Measurements from ENCODE around the gene SLC2A10.

Gene SLC2A10

DNA sequence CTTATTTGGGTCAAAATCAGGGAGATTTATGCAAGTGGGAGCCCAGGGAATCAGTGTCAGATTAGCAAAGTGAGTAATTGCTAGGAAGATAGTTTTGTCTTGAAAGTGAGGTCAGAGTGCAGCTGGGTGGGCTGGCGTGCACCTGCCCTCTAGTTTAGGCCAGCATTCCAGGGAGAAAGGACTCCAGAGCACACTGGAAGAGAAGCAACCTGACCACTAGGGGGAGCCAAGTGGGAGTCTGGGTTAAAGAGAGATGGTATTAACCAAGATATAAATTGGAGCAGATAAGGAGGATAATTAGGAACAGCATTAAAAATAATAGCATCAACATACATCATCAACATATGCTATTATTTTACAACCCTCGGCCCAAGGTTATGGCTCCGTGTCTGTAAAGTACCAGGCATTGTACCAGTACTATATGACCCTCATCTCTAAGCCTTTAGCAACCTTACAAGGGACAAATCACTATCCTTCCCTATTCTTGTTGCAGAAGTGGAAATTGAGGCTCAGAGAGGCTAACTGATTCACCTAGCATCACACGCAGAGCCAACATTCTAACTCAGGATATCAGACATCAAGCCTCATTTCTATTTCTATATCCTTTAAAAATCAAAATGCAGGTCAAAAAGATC is 57.8 kb downstream of the SLC2A10 start:
- DNase-seq (ENCODE audit: low read depth, low spot score): no peak

DNA sequence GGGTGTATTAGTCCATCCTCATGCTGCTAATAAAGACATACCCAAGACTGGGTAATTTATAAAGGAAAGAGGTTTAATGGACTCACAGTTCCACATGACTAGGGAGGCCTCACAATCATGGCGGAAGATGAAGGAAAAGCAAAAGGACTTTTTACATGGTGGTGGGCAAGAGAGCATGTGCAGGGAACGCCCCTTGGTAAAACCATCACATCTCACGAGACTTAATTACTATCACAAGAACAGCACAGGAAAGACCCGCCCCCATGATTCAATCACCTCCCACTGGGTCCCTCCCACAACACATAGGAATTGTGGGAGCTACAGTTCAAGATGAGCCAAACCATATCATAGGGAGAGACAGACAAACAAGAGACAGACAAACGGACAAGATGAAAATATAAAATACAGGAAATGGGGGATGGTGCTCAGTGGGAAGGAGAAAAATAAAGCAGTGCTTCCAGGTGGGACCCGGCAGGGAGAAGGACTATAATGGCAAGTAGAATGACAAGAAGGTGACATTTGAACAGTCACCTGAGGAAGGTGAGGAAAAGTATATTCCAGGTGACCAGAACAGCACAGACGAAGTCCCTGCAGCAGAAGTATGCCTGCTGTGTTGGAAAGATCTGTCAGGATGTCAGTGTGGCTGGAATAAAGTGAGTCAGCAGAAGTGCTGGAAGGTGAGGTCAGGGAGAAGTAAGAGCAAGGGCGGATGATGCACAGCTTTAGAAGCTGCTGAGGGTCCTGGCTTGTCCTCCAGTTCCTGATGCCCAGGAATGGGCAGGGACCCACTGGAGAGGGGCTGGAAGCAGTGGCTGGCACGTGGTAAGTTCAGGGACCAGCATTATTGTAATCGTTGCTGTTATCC is 61.1 kb downstream of the SLC2A10 start:
- DNase-seq (ENCODE audit: low read depth, low spot score): no peak

DNA sequence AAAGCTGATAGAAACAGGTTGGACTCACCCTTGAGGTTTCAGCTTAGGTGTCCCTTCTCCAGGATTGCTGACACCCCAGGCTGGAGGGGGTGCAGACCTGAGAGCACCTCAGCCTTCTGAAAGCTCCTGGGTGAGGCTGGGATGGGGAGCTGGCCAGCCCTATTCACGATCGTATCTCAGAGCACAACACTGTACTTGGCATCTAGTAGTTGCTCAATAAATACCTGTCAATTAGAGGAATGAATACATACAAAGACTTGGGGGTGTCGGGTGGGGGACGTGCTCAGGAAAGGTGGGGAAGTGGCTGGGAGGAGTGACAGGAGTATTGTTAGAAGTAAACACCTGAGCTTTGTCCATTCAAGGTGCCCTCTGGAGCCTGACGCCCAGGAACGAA is 61.7 kb downstream of the SLC2A10 start:
- no peak for DNase-seq (ENCODE audit: low read depth, low spot score)

DNA sequence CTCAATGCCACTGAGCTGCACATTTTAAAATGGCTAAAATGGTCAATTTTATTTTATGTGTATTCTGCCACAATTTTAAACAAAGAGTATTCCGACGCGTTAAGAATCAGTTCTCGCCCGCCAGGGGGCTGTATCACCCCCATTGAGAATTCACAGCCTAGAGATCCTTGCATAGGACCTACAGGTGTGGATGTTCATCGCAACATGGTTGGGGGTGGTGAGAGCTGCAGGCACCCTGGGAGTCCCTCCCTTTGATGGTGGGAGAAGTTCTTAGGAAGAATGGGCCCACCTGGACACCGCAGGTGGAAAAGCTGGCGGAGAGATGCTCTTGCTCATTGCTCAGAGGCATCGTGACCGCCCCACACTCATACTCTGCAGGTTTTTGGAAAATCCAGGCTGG is 63.5 kb downstream of the SLC2A10 start:
- no peak for DNase-seq (ENCODE audit: low read depth, low spot score)

DNA sequence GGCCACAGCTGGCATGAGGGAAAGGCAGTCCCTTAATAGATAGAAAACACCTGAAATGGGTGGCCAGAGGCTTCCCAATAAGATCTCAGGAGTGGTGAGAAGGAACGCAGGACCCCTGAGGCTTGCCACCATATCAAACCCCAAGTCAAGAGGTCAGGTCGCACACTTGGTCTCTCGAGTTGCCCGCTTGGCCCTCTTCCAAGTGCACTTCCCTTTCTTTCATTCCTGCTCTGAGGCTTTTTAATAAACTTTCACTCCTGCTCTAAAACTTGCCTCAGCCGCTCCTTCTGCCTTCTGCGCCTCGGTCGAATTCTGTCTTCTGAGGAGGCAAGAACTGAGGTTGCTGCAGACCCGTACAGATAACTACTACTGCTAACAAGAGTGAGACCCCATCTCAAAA is 64.2 kb downstream of the SLC2A10 start:
- no peak for DNase-seq (ENCODE audit: low read depth, low spot score)

DNA sequence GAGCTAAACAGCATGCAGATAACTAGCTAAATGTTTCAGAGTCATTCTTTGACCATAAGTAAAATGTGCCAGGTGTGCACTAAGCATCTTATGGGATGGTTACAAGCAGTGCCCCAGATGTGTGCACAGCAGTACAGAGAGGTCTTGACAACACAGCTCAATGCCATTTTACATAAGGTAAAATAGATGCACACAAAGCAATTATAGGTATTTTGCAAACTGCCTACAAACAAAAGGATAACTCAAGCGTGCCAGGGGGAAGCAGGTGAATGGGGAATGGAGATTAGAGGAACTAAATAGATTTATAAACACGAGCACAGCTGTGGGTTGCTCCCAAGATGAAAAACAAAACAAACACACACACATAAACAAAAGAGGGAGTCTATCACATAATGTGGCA is 64.8 kb downstream of the SLC2A10 start:
- no peak for DNase-seq (ENCODE audit: low read depth, low spot score)

DNA sequence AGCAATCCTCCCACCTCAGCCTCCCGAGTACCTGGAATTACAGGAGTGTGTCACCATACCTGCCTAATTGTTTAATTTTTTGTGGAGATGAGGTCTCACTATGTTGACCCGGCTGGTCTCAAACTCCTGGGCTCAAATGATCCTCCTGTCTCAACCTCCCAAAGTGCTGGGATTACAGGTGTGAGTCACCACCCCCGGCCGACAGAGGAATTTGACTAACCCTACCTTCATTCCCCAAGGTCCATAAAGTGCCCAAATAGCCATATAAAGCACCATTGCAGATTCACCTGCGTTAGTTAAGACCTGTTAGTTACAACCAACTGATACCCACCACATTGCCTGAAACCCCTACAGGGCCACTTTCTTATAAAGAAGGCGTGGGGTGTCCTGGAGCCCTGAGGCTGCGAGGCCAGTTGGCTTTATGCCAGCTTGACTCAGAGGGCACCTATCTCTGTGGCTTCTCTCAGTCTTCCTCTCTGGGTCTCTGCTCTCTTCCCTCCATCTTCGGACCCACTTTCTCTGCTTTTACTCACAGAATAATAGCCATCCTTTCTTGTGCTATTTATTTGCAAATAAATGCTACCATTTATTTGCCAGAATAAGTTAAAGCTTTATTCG is 65.6 kb downstream of the SLC2A10 start:
- no peak for DNase-seq (ENCODE audit: low read depth, low spot score)

DNA sequence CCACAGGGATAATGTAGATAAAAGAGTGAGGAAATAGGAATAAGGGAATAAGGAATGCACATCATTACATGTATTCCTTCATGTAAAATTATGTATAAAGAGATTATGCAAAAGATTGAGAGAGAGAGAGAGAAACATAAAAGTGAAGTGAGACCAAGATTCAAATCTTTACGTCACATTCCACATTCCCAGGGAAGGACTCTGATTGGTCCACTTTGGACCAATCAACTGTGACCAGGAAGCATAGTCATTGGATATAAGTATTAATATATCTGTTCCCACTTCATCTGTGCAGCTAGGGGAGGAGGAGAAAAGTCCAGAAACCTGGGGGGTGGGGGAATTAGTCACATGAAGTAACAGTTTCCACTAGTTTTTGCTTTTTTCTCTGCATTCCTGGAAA is 66.4 kb downstream of the SLC2A10 start:
- no peak for DNase-seq (ENCODE audit: low read depth, low spot score)

DNA sequence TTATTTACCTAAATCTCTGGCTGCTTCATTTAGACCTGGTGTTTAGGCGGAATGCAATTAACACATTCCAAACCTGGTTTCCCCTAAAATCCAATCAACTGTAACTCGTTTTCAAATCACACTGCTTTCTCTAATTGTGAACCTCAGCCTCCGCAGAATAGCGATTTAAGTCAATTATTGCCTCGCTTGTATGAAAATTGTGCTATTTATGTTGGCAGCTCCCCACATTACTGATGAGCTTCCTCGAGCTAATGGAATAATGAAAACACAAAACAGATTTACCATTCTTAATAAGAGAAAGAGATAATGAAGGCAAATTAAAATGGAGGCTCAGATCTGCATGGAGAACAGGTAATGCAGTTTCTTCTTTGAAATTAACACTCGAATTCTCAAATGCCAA is 67.9 kb downstream of the SLC2A10 start:
- DNase-seq (ENCODE audit: low read depth, low spot score): no peak

DNA sequence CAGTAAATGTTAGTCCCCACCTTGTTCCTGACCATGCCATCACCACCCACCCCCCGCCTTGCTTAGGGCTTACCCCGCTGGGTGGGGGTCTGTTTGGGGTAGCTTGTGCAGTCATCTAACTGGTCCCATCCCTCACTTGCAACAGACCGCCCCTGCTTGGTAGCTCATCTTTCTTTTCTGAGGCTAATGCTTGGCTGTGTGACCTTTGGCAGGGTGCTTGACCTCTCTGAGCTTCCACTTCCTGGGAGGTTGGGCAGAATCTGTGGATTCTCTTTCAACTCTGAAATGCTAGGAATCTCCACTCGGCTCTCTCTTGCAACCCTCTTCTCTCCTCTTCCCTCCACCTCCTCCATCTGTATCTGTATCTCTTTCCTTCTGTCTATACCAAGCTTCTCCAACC is 70.4 kb downstream of the SLC2A10 start:
- no peak for DNase-seq (ENCODE audit: low read depth, low spot score)

DNA sequence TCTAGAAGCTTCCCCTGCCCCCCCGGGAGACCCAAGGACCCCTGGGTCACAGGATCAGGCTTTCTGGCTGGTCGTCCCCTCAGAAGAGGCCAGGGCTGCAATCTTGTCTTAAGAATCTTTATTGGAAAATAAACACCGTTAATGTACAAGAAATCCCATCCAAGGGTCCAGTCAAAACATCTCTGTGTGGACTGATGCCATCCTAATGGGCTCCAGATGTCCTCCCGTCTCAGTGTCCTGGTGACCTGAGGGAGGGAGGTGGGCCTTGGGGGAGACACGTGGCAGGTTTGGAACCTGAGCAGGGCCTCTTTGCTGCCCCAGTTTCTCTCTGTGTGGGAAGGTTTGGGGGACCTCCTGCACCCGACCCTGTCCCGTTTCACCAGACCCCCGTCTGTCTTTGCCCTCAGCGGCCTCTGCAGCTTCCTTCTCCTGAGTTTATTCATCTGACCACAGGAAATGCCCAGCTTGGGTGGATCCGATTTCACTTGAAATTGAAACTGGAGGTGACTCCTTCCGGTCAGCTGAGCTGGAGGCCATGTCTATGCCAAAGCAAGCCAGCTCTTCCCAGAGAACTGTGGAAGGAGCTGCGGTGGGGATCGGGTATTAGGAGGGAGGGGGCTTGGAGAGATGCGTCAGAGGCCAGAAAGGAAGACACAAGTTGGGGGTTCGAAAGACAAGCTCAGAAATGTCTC is 75.1 kb downstream of the SLC2A10 start:
- DNase-seq (ENCODE audit: low read depth, low spot score): no peak
